Activated CD4-positive, alpha-beta memory T cell treated with anti-CD3 and anti-CD28 coated beads, Interleukin-2, amount 10 ng/mL, durations not matched to agents 7 days and 5 days (primary cell): Measurements from ENCODE around the gene FOXJ3. TPM values are rescaled to one million over a fixed set of nuclear protein-coding genes. Genes with fewer than 3 reads are reported as not detected.

Experiments
- CTCF ChIA-PET: fragments of 350-600 bp; sonication (Branson Sonifier 250); formaldehyde crosslinking; loops from one replicate; lab custom pipeline; 2021; ENCODE audit warnings: antibody characterized with exemption, inconsistent platforms; lab: Charles Lee
- POLR2A ChIA-PET: fragments of 350-600 bp; sonication (Branson Sonifier 250); formaldehyde crosslinking; loops from one replicate; lab custom pipeline; 2021; ENCODE audit warnings: antibody characterized with exemption; lab: Charles Lee
- DNase-seq: peaks from one replicate; pipeline ENCODE4 v3.0.0-alpha.2; 2020
- H3K27ac Mint-ChIP-seq: one replicate; pipeline ENCODE4 v1.8.0; 2021; ENCODE audit warnings: mild to moderate bottlenecking, mixed read lengths
- H3K27me3 Mint-ChIP-seq: one replicate; pipeline ENCODE4 v1.8.0; 2021; ENCODE audit warnings: mixed read lengths
- H3K36me3 Mint-ChIP-seq: one replicate; pipeline ENCODE4 v1.8.0; 2021; ENCODE audit warnings: low read depth, mixed read lengths
- H3K4me1 Mint-ChIP-seq: one replicate; pipeline ENCODE4 v1.8.0; 2021; ENCODE audit warnings: mixed read lengths
- H3K4me3 Mint-ChIP-seq: one replicate; pipeline ENCODE4 v1.8.0; 2021; ENCODE audit warnings: mild to moderate bottlenecking, mixed read lengths
- H3K9me3 Mint-ChIP-seq: one replicate; pipeline ENCODE4 v1.8.0; 2021; ENCODE audit warnings: mixed read lengths
- total RNA-seq, 2 experiments: library from RNA; stranded (reverse); gene quantifications; one replicate each; pipeline ENCODE4 v1.2.3, GENCODE V29; 2021

The FOXJ3 gene
- total RNA-seq, 2 experiments from 2014 or later, result 44.9 to 47.1 TPM

- POLR2A ChIA-PET, result no interaction called here
Measured at GRCh38 chr1:42133809-42134526, 201.1 kb downstream of the FOXJ3 start.

GRCh38 chr1:42133390-42133789, 201.6 kb downstream of the FOXJ3 start:
- no peak for DNase-seq
- H3K4me3 Mint-ChIP-seq, result no peak overlapping the region
- no peak overlapping the region for H3K27ac Mint-ChIP-seq
- no peaks in the 10 kb centered on the region for H3K4me1 Mint-ChIP-seq
- ChIA-PET CTCF (no interaction called here), POLR2A (no interaction called here)
- H3K27me3 Mint-ChIP-seq, result peaks cover 12% of the 10 kb centered on the region
- no peaks in the 10 kb centered on the region for H3K36me3 Mint-ChIP-seq
- H3K9me3 Mint-ChIP-seq, result no peaks in the 10 kb centered on the region

More at GRCh38 chr1:42133809-42134526, 201.1 kb downstream of the FOXJ3 start:
- Mint-ChIP-seq H3K9me3 (no peaks in the 10 kb centered on the region), H3K4me3 (no peak overlapping the region), H3K27me3 (peaks cover 12% of the 10 kb centered on the region), H3K4me1 (no peaks in the 10 kb centered on the region), H3K27ac (no peak overlapping the region), H3K36me3 (no peaks in the 10 kb centered on the region)
- CTCF ChIA-PET, result no interaction called here
- no peak for DNase-seq

DNA sequence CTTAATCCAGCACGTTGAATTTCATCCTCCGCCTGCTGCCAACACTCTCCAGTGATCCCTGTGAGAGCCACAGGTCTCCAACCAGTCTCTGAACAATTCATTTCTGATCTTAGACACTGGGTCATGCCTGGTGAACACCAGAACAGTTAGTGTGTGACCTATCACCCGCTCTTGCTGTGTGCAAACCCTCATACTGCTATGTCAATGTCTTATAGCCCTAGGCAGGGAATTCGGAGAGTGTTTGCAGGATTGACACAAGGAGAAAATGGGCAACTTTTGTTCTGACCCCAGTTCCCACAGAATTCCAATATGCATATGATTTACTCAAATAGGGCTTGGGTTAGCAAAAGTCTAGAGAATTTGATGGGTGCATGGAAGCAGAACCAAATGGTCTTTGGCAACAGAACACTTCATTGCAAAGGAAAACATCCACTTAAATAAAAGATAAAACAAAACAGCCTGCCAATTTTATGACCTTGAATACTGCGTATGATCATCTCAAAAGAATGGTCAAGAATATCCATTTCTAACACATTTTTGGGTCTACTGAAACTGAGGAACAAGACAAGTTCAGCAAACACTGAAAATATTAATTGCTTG, 204.9 kb downstream of the FOXJ3 start:
- Mint-ChIP-seq H3K27ac (no peak overlapping the region), H3K4me3 (no peak overlapping the region), H3K36me3 (no peaks in the 10 kb centered on the region), H3K27me3 (peaks cover 15% of the 10 kb centered on the region), H3K9me3 (no peaks in the 10 kb centered on the region), H3K4me1 (no peaks in the 10 kb centered on the region)
- no peak for DNase-seq
- ChIA-PET CTCF (no interaction called here), POLR2A (no interaction called here)

DNA sequence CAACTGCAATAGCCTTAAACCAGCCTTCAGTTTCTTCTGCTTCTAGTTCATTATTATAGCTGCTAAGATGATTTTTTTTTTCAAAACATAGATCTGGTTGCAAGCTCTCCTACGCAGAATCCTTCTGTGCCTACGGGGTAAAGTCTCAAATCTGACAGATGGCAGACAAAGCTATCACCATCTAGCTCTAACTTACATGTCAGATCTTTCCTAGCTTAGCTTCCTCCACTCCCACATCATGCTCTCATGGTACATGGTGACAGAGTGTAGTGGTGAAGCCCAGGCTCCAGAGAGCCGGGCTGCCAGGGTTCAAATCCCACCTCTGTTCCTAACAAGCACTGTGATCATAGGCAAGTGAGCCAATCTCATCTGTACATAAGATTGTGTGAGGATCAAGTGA, 206.1 kb downstream of the FOXJ3 start:
- Mint-ChIP-seq H3K4me1 (no peaks in the 10 kb centered on the region), H3K4me3 (no peak overlapping the region), H3K27me3 (peaks cover 15% of the 10 kb centered on the region), H3K27ac (no peak overlapping the region), H3K9me3 (no peaks in the 10 kb centered on the region), H3K36me3 (no peaks in the 10 kb centered on the region)
- ChIA-PET POLR2A (no interaction called here), CTCF (no interaction called here)
- no peak for DNase-seq

- no peaks in the 10 kb centered on the region for H3K9me3 Mint-ChIP-seq
- ChIA-PET POLR2A (no interaction called here), CTCF (no interaction called here)
- no peak overlapping the region for H3K4me3 Mint-ChIP-seq
- H3K4me1 Mint-ChIP-seq, result no peaks in the 10 kb centered on the region
- H3K36me3 Mint-ChIP-seq, result no peaks in the 10 kb centered on the region
- no peak overlapping the region for H3K27ac Mint-ChIP-seq
- no peak for DNase-seq
- peaks cover 16% of the 10 kb centered on the region for H3K27me3 Mint-ChIP-seq
Measured at GRCh38 chr1:42128499-42128898, 206.5 kb downstream of the FOXJ3 start.

GRCh38 chr1:42127767-42128166, 207.3 kb downstream of the FOXJ3 start:
- Mint-ChIP-seq H3K36me3 (no peaks in the 10 kb centered on the region), H3K4me1 (no peaks in the 10 kb centered on the region), H3K27me3 (peaks cover 17% of the 10 kb centered on the region), H3K9me3 (no peaks in the 10 kb centered on the region), H3K4me3 (no peak overlapping the region), H3K27ac (no peak overlapping the region)
- CTCF ChIA-PET, result interaction anchor here (0.6 kb wide), 1 partner anchor 612 kb away, joined by 3 read pairs; no protein-coding TSS in a partner anchor
- DNase-seq, result no peak
- POLR2A ChIA-PET, result no interaction called here

Other genes starting within 250 kb of the FOXJ3 start
- not detected for gene GUCA2B, start 181.8 kb downstream of the FOXJ3 start, total RNA-seq
- gene GUCA2A, start 170.5 kb downstream of the FOXJ3 start, total RNA-seq, result not detected
- 1 to 10 TPM; 2.9 to 3.1 TPM for gene RIMKLA, start 45.6 kb upstream of the FOXJ3 start, total RNA-seq
- gene ZMYND12, start 120.8 kb upstream of the FOXJ3 start, total RNA-seq, result 1 to 10 TPM in 1 of 2 experiments, under 1 TPM in 1; 0.96 to 1.3 TPM
- 10 to 100 TPM; 46.8 to 48.4 TPM for gene PPCS, start 121.3 kb upstream of the FOXJ3 start, total RNA-seq
- gene CCDC30, start 128.1 kb upstream of the FOXJ3 start, total RNA-seq, result 1 to 10 TPM; 1.6 to 2.5 TPM